Inflammatory macrophage treated with lipopolysaccharide for 1 hour (primary cell): ENCODE measurements around the gene SLC25A11.

ENCODE experiments used
- DNase-seq, 2 donors: peaks; one replicate each; pipeline ENCODE4 v3.0.0-alpha.2; 2020 to 2022

Gene SLC25A11

GRCh38 chr17:4939796-4940554, at the start of gene SLC25A11, which contains the start of gene RNF167:
SLC25A11 (minus strand) TSS chr17:4940046; CDS start chr17:4939910, 136 bp downstream.
RNF167 (plus strand) TSS chr17:4940268; CDS start chr17:4940910, 642 bp downstream.
- DNase-seq: peak; percentile 99 to 100

- no peak for DNase-seq
Observed at GRCh38 chr17:4987767-4988567, 48.1 kb upstream of the SLC25A11 start.

- DNase-seq: peak; percentile 83 to 84
Observed at GRCh38 chr17:4986951-4987766, 47.3 kb upstream of the SLC25A11 start, which contains the start of gene CAMTA2. CAMTA2 (minus strand) TSS chr17:4987675; CDS start chr17:4986222, 1,453 bp downstream.

- no peak for DNase-seq
Observed at GRCh38 chr17:4986403-4986802, 46.6 kb upstream of the SLC25A11 start.

GRCh38 chr17:4982305-4982704, 42.5 kb upstream of the SLC25A11 start:
- DNase-seq: no peak

- peak; percentile 38 to 70 for DNase-seq
Observed at GRCh38 chr17:4980644-4981216, 40.9 kb upstream of the SLC25A11 start.

GRCh38 chr17:4978726-4979125, 38.9 kb upstream of the SLC25A11 start:
- peak; percentile 69 to 75 for DNase-seq

- DNase-seq: no peak
Observed at GRCh38 chr17:4974115-4974670, 34.3 kb upstream of the SLC25A11 start.

GRCh38 chr17:4973256-4974114, 33.6 kb upstream of the SLC25A11 start:
- peak in 1 of 2 donors; percentile 17 for DNase-seq

- DNase-seq: no peak
Observed at GRCh38 chr17:4972752-4973151, 32.9 kb upstream of the SLC25A11 start.

- DNase-seq: no peak
Observed at GRCh38 chr17:4972322-4972721, 32.5 kb upstream of the SLC25A11 start.

- no peak for DNase-seq
Observed at GRCh38 chr17:4971826-4972225, 32.0 kb upstream of the SLC25A11 start.

- DNase-seq: no peak
Observed at GRCh38 chr17:4970273-4970672, 30.4 kb upstream of the SLC25A11 start.

- peak; percentile 23 to 67 for DNase-seq
Observed at GRCh38 chr17:4969551-4970173, 29.8 kb upstream of the SLC25A11 start.

GRCh38 chr17:4969047-4969550, 29.3 kb upstream of the SLC25A11 start:
- DNase-seq: peak; percentile 50 to 78

- DNase-seq: peak in 1 of 2 donors; percentile 55
Observed at GRCh38 chr17:4968486-4969046, 28.7 kb upstream of the SLC25A11 start.

- peak; percentile 92 to 99 for DNase-seq
Observed at GRCh38 chr17:4967539-4968485, 28.0 kb upstream of the SLC25A11 start, which contains the start of gene SPAG7. SPAG7 (minus strand) TSS chr17:4967817; CDS start chr17:4967804, 13 bp downstream.

- peak; percentile 95 to 99 for DNase-seq
Observed at GRCh38 chr17:4966844-4967538, 27.1 kb upstream of the SLC25A11 start.
